Testis (tissue), 2 donors: ENCODE measurements around the gene VGLL4.

ENCODE experiments used
- CTCF ChIP-seq, 3 experiments: fragments of 450-650 bp in 2 of 3; fragments of 200-600 bp in 1 of 3; sonication (generic) in 1 of 3; IDR thresholded peaks; one replicate each; pipeline ENCODE4 v1.5.1; 2016 to 2019; ENCODE audit warnings: antibody characterized with exemption in 3 of 3, mild to moderate bottlenecking in 2 of 3, moderate library complexity in 1 of 3
- POLR2A ChIP-seq: fragments of 450-650 bp; IDR thresholded peaks from one replicate; pipeline ENCODE4 v1.6.1; 2017; ENCODE audit warnings: antibody characterized with exemption, mild to moderate bottlenecking, moderate library complexity

GRCh38 chr3:11576453-11576852, 67.3 kb downstream of the VGLL4 start:
- TF ChIP-seq CTCF (IDR thresholded peaks at IDR 0.05) (no peak), POLR2A (no peak)
